HG02610 (cell line): ENCODE data around the gene SNCA.

ENCODE experiments used
- ATAC-seq: cut with Tn5 transposase; IDR thresholded peaks from one replicate; pipeline ENCODE4 v1.9.1; 2021; ENCODE audit warnings: mild to moderate bottlenecking, moderate library complexity; ENCODE audit not compliant: unreplicated experiment

SNCA gene

DNA sequence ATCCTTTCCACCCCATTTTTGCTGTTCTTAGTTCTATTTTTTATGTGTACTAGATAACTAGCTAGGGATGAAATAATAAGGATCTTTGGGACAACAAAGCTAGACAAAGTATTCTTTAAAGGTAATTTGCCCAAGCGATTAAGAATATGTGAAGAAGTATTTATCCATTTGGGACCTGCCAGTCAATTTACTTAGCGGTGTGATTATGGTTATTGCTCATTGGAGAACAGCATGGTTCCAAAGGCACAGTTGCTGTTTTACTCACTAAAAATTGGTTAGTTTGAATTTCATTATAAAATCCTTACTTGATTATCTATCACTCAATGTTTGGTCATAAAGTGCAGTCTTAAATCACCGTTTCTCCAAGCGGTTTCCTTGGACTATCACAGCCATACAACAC lies 124.1 kb downstream of the SNCA start:
- no peak for ATAC-seq

DNA sequence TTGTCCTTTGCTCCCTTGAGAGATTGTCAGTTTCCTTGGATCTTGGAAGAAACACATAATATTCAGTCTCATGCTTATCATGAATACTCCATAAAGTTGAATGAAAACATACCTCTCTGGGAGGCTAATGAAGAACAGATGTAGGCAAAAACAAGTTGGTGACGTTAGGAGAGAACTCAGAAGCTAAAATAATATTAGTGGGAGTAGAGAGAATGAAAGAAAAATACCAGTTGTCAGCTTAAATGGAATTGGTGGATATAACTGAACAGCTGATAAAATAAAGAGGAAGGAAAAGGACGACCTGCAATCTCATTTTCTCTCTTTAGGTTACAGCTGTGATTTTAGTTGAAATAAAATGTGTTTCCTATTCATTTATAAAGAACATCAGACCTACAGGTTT lies 124.8 kb downstream of the SNCA start:
- ATAC-seq, result no peak

DNA sequence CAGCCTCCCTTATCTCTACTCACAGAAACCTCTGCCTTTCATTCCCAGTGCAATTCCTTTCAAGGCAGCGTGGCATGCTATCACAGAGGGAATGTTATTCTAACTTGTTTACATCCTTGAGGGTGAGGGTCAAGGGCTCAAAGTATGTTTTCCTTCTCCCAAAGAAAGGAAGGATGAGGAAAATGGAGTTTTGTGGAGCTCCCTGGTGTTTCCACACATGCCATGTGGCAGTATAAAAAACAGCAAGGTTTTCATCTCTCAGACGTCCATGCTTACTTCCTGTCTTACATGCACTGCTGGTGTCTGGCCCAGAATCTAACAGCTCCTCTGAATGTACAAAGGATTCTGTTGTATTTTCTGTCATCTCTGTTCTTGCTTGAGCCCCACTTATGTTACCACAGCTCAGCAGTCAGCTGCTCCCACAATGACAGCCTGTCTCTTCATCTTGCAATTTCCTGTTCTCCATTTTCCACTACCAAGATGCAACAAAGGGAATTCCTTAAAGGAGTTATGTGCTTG lies 128.0 kb downstream of the SNCA start:
- ATAC-seq, result no peak

DNA sequence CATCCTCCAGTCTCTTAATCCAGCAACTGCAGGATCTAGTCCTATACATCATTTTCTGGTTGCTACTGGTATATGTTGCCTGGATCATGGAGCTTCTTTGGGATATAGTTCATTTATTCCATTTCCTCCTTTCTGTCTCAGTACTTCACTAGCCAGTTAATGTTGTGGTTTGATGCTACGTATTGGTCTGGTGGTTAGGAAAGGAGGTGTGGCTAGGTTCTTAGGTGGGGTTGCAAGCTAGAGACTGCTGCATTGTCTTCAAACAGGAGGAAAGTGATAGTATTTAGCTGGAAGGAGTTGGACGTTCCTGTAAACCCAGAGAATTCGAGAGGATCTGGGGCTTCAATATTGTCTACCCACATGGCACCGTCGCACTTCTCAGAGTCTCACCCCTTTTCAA lies 129.5 kb downstream of the SNCA start:
- ATAC-seq, result no peak

DNA sequence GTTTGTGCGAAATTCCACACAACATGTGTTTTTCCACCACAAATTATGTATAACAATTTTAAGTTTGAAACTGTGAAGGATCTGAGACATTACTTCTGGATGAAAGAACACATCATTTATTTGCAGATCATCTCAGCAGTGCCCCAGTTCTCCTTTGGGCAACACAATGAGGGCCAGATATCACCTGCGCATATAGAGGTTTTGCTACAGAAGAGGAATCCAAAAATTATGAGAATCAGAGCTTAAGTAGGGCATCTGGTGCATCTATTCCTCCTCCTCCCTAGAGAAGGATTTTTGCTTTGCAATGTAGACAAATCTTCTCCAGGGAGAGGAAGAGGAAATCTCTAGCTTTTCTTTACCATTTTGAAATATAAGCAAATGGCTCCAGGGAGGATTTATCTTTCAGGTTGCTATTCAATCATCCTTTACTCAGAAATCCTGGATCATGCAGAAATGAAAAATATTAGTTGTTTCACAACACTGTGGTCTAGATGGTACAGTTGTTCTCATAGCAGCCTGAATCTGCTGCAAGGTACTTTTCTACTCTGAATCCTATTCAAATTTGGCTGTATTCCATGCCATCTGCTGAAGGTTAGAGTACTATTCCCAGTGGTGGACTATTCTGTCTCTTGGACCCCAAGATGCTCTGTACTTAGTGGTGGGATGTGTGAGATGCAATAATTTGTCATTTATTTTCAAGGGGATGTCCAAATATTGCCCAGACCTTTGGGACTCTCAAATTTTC lies 132.1 kb downstream of the SNCA start:
- ATAC-seq, result no peak

DNA sequence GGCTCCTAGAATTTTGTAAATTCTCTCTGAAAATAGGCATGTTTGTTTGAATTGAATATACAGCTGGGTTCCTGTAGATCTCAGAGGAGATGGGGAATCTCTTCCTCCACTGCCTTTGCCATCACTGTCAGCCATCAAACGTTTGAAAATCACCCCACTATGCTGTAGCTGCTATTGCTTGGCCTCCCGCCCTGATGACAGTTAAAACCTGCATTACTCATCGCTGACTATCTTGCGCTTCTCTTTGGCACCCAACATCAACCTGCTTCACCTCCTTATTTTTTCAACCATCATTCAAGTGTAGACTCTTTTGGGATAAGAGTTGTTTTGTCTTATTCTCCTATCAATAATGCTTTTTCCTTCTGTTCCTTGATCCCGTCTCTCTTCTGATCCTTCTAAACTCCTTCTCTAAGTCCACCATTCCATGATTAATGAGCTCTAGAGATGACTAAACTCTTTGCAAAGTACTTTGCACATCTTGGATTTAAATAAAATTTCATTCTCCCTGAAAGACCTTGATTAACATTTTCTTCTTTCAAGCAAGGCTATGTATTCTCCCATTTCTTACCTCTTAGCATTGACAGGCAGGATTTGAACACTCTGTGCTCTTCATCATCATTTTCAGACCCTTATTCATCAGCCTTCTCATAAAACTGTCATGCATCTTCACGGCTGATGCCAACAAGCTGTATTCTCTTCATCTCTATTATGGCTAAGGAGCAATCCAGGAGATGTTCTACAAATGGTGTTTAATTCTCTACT lies 133.0 kb downstream of the SNCA start:
- no peak for ATAC-seq

DNA sequence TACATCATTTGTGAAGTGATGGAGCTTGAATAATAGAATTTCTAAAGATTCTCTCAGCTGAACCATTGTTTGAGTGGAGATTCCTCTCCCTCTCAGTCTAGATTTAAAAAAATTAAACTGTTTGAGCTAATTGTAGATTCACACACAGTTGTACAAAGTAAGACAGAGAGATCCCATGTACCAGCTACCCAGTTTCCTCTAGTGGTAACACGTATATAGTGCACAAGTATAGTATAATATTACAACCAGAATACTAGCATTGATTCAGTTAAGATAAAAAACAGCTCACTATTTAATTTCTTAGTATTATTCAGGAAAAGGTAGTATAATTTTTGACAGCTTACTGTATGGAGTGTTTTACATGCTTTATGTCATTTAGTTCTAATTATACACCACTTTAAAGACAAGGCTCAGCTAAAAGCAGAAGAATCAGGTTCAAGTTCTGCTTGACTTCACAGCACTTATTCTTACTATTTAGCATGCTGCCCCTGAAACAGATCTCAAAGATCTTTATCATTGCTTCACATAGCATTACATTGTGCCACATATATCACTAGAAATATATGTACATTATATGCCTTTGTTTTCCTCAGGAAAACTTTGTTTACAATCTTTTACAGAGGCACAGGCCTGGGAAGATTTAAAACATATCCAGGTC lies 136.1 kb downstream of the SNCA start:
- ATAC-seq, result no peak

DNA sequence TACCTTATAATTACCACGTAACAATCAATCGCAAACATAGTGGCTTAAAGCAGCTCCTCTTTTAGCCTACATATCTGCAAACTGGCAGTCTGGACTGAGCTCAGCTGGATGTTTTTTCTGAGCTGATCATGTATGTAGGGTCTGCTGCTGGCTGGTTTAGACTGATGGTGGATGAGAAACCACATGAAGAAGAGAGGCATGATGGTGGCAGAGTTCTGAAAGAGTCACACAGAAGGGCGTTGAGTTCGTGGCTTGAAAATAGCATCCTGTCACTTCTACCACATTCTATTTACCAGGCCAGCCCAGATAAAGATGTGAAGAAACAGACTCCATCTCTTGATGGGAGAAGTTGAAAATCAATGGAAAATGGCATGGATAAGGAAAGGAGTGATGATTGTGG lies 151.3 kb downstream of the SNCA start:
- ATAC-seq, result no peak

DNA sequence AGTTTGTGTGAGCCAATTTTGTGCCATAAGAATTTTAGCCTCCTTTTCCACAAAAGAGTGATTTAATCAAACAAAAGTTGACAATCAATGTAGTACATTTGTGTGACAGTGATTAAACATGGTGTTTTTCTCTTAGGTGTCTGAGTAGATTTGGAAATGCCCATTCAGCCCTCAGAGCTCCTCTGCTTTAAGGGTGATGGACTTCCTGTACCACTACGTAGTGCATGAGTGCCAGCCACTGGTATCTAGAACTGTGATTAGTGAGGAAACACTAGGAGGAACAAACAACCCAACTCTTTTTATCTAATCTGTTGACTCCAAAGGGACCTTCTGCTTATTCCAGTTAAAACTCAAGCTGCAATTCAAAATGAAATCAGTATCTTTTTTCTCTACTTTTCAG lies 151.7 kb downstream of the SNCA start:
- no peak for ATAC-seq

DNA sequence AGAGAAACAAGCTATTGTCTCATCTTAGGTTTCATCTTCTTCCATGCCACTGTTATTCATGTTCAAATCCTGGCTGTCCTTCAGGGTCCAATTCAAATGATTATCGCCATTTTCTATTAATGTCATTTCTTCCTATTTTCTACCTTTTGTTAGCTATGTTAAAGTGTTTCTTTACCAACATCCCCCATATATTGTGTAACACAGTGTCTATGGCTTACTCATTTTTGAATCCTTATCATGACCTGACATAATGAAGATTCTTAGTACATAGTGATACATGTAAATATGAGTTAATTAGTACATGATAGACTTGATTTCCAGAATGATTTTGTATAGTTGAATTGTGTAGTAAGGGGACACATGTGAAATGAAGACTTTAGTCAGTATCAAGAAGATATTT lies 152.4 kb downstream of the SNCA start:
- no peak for ATAC-seq

DNA sequence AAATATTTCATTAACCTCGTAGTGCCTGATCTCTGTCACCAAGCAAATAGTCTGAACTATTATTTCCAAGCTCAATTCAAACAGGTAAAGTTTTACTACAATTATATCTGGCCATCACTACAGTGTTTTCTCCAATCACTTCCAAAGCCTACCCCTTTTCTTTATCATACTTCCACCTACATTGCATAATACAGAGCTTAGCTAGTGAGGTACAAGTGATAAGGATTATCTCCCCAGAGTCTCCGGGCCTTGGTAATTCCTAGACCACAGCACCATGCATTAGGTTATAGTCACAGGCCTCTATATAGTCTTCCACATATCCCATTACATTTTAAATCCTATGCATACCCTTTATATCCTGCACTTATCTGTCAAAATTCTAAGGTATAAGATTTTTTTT lies 154.2 kb downstream of the SNCA start:
- no peak for ATAC-seq

DNA sequence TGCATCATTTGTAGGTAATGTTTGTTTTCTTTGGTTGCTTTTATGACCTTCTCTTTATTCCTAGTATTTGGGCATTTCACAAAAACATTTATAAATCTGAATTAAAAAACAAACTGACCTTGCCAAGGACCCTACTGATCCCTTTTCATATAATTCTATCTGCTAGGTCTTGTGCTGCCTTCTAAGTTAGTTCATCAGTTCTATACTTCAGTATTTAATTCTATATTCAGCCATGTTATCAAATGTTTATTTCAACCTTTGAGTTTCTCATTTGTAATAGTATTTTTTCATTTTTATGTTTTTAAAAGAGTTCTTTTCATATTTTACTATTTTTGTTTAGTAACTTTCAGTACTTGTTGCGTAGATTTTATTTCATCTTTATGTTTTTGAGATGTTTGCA lies 155.3 kb downstream of the SNCA start:
- ATAC-seq, result no peak

DNA sequence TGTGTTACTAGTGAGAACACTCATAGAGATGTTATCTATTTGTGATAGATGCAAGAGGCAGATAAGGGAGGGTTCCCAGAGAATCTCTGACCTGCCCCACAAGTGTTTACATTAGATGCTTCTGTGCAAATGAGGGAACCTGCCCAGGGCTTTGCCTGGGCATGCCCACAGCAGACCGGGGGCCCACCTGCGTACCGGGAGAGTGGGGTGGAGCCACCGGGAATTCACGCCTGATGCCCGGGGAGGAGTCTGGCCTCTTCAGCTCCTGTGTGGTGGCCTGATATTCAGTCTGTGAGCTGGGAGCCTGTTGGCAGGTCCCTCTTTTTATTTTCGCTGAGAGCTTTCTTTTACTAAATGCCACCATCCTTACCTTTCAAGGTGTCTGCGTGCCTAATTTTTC lies 155.7 kb downstream of the SNCA start:
- ATAC-seq, result no peak

DNA sequence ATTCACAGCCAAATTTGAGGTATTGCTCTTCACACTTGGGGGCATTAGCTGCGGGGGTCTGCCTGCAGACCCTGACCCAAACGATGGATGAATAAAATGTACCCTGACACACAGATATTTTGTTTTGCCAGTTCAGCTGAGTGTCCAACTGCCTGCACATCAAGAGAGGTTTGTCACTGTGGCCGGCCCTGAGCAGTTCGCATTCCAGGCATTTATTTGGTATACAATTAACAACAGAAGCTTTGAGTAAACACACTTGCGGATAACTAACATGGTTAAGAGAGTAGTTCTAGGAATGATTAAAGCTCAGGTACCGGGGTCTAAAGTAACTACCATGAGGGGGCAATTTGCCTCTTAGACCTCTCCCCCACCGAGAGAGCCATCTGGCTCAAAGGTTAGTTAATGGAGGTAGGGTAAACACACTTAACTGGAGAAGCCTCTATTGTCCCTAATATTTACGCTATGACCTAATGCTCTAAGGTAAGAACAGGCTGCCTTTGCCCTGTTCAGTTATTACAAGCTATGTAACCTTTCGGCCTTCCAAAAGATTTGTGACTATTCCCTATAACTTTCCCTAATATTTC lies 162.0 kb downstream of the SNCA start:
- ATAC-seq, result no peak
